NCI-H82 (cell line): Measurements from ENCODE around the gene PTPRJ.
"Not testable (repeated sequence)": the region's sequence is repeated elsewhere in the genome, so short reads cannot be mapped to it uniquely, and the experiment has no call there.

Source experiments
- DNase-seq: peaks from one replicate; lab custom pipeline; 2025; lab: John Stamatoyannopoulos, UW

Gene PTPRJ

GRCh38 chr11:47980088-47980906, at the start of gene PTPRJ:
Gene PTPRJ, plus strand, starts transcription at chr11:47980559. Its CDS starts 354 bp downstream, at chr11:47980913.
- DNase-seq, result peak; percentile 72

DNA sequence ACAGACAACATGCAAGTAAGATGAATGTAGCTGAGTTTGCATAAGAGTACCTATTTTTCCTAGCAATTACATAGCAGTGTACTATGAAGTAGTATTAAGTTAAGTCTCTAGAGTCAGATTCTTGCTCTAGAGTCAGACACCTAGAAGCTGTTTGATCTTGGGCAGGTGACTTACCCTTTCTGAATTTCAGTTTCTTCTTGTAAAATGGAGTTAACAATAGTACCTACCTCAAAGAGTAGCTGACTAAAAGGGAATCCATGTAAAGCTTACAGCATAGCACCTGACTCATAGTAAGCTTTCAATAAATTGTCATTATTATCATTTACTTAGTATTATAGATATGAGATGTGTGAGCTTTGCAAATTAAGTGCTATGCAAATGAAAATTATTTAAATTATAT, 47.8 kb upstream of the PTPRJ start:
- no peak for DNase-seq

- not testable (repeated sequence) for DNase-seq
Measured at GRCh38 chr11:47933797-47934196, 46.6 kb upstream of the PTPRJ start.

- no peak for DNase-seq
Measured at GRCh38 chr11:47938791-47939560, 41.4 kb upstream of the PTPRJ start.

DNA sequence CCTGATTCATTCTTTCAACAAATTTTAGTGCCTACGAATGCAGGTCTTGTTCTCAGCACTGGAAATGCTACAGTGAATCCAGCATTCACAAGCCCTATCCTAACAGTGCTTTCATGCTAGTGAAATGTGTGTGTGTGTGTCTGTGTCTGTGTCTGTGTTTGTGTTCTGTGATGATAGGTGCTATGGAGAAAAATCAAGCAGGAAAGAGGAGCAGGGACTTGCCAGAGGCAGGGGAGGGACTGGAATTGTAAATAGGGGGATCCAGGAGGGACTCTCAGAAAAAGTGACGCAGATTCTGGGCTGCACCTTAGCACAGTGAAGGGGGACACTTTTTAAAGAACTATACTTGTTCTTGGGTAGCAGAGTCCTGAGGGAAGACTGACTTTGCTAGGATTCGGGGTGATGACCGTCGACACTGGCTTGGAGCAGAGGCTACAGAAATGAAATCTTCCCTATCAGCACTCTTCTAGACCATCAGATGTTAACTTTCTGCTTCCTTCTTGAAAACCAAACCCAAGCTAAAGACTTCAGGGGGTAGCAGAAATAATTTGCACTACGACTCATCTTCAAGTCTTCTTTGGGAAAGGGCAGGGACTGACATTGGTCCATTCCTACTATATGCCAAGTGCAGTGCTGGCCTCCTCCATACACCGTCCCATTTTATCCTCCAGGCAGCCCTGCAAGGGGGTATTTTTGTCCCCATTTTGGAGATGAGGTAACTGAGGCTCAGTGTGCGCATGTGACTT, 39.3 kb upstream of the PTPRJ start:
- DNase-seq, result no peak

GRCh38 chr11:47941907-47942558, 38.3 kb upstream of the PTPRJ start:
- DNase-seq, result no peak

GRCh38 chr11:47943721-47944586, 36.4 kb upstream of the PTPRJ start:
- DNase-seq, result no peak

DNA sequence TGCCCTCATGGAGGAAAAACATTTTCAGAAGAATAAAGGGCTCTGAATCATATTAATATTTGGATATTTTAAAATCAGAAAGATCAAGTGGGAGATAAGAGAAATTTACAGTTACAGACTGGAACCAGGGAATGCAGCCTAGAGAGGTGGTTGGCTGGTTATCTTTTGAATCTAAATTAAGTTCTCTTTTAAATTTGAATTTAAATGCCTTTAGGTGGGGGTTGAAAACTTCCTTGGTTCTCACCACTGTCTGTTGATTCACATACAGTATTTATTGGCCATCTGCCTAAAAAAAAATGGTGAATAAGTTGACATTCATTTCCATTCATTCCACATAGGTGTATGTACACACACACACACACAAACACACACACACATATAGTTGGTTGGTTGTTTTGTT, 35.7 kb upstream of the PTPRJ start:
- DNase-seq, result no peak

DNA sequence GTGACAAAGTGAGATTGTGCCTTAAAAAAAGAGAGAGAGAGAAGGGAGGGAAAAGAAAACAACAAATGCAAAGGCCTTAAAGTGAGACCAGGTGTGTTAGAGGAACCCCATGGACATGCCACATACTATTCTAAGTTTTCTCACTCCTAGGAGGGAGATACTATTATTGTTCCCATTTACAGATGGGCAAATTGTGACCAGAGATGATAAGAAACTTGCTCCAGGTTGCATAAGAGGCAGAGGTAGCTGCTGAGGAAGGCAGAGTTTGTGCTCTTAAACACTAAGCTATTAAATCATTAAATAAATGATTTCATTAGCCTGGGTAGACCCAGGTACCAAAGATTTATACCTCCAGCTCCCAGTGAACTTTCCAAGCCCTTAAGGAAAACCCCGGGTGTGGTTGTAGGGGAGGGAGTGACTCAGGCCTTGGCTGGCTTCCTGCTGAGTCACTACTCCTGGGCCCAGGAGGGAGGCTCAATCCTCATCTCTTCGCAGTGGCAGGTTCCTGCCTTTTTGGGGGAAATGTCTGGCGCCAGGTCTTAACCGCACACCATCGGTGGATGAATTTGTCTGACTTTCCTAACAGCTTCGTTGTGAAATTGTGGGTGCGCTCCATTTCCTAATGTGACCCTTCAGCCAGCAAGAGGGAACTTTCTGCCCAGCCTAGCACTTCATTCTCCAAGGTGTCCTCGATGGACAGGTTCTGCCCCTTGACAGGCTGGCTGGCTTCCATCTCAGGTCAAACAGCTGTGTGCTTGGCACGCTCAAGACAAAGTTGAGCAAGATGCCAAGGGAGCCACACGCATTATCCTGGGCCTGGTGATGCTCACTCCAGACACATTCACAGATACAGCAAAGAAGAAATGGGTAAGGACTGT, 33.4 kb upstream of the PTPRJ start:
- no peak for DNase-seq

DNA sequence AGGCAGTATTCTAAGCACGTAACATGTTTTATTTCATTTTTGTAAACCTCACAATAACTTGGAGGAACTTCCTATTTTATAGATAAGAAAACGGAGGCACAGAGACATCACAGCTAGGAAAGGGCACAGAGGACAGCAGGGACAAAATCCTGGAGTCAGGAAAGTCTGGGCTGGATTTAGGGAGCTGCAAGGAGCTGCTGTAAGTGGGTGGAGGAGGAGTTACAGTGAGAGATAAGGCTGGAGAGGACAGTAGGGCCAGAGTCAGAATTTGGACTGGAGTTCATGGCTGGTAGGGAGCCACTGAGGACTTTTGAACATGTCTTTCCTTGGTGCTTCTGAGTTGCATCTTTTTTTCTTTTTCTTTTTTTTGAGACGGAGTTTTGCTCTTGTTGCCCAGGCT, 32.2 kb upstream of the PTPRJ start:
- no peak for DNase-seq

GRCh38 chr11:47949001-47949675, 31.2 kb upstream of the PTPRJ start:
- DNase-seq, result not testable (repeated sequence)

DNA sequence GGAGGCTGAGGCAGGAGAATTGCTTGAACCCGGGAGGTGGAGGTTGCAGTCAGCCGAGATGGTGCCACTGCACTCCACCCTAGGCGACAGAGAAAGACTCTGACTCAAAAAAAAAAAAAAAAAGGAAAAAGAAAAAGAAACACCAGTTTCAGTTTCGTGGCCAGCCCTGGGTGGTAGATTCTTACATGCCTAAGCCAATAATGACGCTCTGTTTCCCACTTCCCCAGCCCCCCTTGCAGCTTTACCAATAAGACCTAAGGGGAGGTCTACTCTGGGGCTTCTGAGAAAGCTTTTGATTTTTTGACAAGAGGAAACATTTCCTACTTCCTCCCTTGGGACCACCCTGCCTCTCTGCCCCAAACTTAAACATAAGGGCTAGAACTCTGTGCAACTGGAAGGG, 30.0 kb upstream of the PTPRJ start:
- no peak for DNase-seq

- not testable (repeated sequence) for DNase-seq
Measured at GRCh38 chr11:47951504-47951903, 28.9 kb upstream of the PTPRJ start.

GRCh38 chr11:47955061-47955755, 25.2 kb upstream of the PTPRJ start:
- no peak for DNase-seq

- no peak for DNase-seq
Measured at GRCh38 chr11:47960015-47960414, 20.3 kb upstream of the PTPRJ start.

DNA sequence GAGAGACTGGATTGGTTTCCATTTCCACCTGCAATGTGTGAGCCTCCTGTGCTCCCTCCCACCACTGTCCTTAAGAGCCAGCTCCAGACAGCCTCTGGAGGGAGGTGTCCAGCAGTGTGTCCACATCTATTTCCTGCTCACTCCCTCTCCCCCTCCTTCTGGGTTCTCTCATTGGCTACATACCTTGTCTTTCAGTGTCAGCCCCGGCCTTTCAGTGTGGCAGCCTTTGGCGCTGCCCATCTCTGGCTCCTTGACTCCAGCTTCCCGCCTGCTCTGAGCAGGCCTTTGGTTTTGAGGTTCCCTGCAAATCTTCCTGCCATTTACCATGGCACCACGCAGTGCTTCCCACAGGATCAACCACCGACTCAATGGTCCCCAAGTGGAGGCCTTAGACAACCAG, 19.0 kb upstream of the PTPRJ start:
- DNase-seq, result no peak

- no peak for DNase-seq
Measured at GRCh38 chr11:47964546-47964945, 15.8 kb upstream of the PTPRJ start.

GRCh38 chr11:47967577-47968525, 12.5 kb upstream of the PTPRJ start:
- no peak for DNase-seq
